SHP77 (cell line): Measurements from ENCODE around the gene LCE7A.

Source experiments
- DNase-seq, 2 experiments: peaks; one replicate each; lab custom pipeline; 2025; lab: John Stamatoyannopoulos, UW

Gene LCE7A

GRCh38 chr1:152859696-152860095 is at the start of gene LCE7A:
Gene LCE7A (plus strand): TSS chr1:152859996. CDS start chr1:152860698, 702 bp downstream.
- no peak for DNase-seq

- no peak for DNase-seq
These were observed 48.7 kb upstream of the LCE7A start for GRCh38 chr1:152811050-152811449.

GRCh38 chr1:152811671-152812070 is 48.1 kb upstream of the LCE7A start, which contains the start of gene LCE1B:
Gene LCE1B (plus strand): TSS chr1:152811971. CDS start chr1:152812447, 476 bp downstream.
- no peak for DNase-seq

- no peak for DNase-seq
These were observed 42.5 kb upstream of the LCE7A start for GRCh38 chr1:152817309-152817708.

- no peak for DNase-seq
These were observed 36.5 kb upstream of the LCE7A start for GRCh38 chr1:152823294-152823693.

GRCh38 chr1:152824964-152825363 is 34.8 kb upstream of the LCE7A start:
- DNase-seq = no peak

GRCh38 chr1:152827173-152827572 is 32.6 kb upstream of the LCE7A start, which contains the start of gene LCE1A:
Gene LCE1A (plus strand): TSS chr1:152827473. CDS start chr1:152827473, 0 bp downstream.
- no peak for DNase-seq

- DNase-seq = no peak
These were observed 22.9 kb upstream of the LCE7A start for GRCh38 chr1:152836870-152837269.

GRCh38 chr1:152842556-152842955 is 17.2 kb upstream of the LCE7A start, which contains the start of gene LCE6A:
Gene LCE6A (plus strand): TSS chr1:152842856. CDS start chr1:152843521, 665 bp downstream.
- no peak for DNase-seq

GRCh38 chr1:152855661-152856060 is 4.1 kb upstream of the LCE7A start:
- DNase-seq = no peak

GRCh38 chr1:152858062-152858461 is 1.7 kb upstream of the LCE7A start:
- no peak for DNase-seq

- no peak for DNase-seq
These were observed 333 bp downstream of the LCE7A start for GRCh38 chr1:152860129-152860528.

- DNase-seq = no peak
These were observed 1.6 kb downstream of the LCE7A start for GRCh38 chr1:152861374-152861773.

GRCh38 chr1:152864443-152864842 is 4.6 kb downstream of the LCE7A start:
- no peak for DNase-seq

- DNase-seq = no peak
These were observed 6.5 kb downstream of the LCE7A start for GRCh38 chr1:152866321-152866720.

GRCh38 chr1:152869808-152870419 is 10.1 kb downstream of the LCE7A start:
- peak; percentile 80 to 87 for DNase-seq

- DNase-seq = peak; percentile 54 to 74
These were observed 11.3 kb downstream of the LCE7A start for GRCh38 chr1:152870831-152871730.

- DNase-seq = no peak
These were observed 11.9 kb downstream of the LCE7A start for GRCh38 chr1:152871731-152872126.

GRCh38 chr1:152873495-152873894 is 13.7 kb downstream of the LCE7A start:
- no peak for DNase-seq

- DNase-seq = no peak
These were observed 17.0 kb downstream of the LCE7A start for GRCh38 chr1:152876827-152877226.

- DNase-seq = no peak
These were observed 18.2 kb downstream of the LCE7A start, which contains the start of gene SMCP for GRCh38 chr1:152878042-152878441. Gene SMCP (plus strand): TSS chr1:152878322. CDS start chr1:152884423, 6,101 bp downstream.

GRCh38 chr1:152879559-152880198 is 19.9 kb downstream of the LCE7A start:
- DNase-seq = no peak
